ENCODE data around the gene UBE2E2.

Gene UBE2E2

GRCh38 chr3:23244324-23245041, 41.4 kb downstream of the UBE2E2 start:
- DNase-seq = no peak

- DNase-seq = no peak
Measured at GRCh38 chr3:23246651-23247050, 43.5 kb downstream of the UBE2E2 start.

GRCh38 chr3:23248594-23249131, 45.5 kb downstream of the UBE2E2 start:
- no peak for DNase-seq

- DNase-seq = no peak
Measured at GRCh38 chr3:23249961-23250360, 46.8 kb downstream of the UBE2E2 start.

GRCh38 chr3:23252122-23252521, 49.0 kb downstream of the UBE2E2 start:
- DNase-seq = no peak

GRCh38 chr3:23253214-23253613, 50.1 kb downstream of the UBE2E2 start:
- no peak for DNase-seq

GRCh38 chr3:23254282-23254681, 51.2 kb downstream of the UBE2E2 start:
- DNase-seq = no peak

- DNase-seq = no peak
Measured at GRCh38 chr3:23254835-23255234, 51.7 kb downstream of the UBE2E2 start.

GRCh38 chr3:23256741-23257435, 53.8 kb downstream of the UBE2E2 start:
- no peak for DNase-seq

GRCh38 chr3:23258110-23258509, 55.0 kb downstream of the UBE2E2 start:
- DNase-seq = no peak

- DNase-seq = no peak
Measured at GRCh38 chr3:23259515-23259914, 56.4 kb downstream of the UBE2E2 start.

GRCh38 chr3:23262766-23263165, 59.6 kb downstream of the UBE2E2 start:
- no peak for DNase-seq

- DNase-seq = no peak
Measured at GRCh38 chr3:23263796-23264195, 60.7 kb downstream of the UBE2E2 start.

- DNase-seq = no peak
Measured at GRCh38 chr3:23264413-23264812, 61.3 kb downstream of the UBE2E2 start.

- DNase-seq = no peak
Measured at GRCh38 chr3:23270423-23270822, 67.3 kb downstream of the UBE2E2 start.

GRCh38 chr3:23271876-23272741, 69.0 kb downstream of the UBE2E2 start:
- no peak for DNase-seq

- no peak for DNase-seq
Measured at GRCh38 chr3:23272820-23273219, 69.7 kb downstream of the UBE2E2 start.

- no peak for DNase-seq
Measured at GRCh38 chr3:23275061-23275460, 71.9 kb downstream of the UBE2E2 start.

- DNase-seq = no peak
Measured at GRCh38 chr3:23275814-23276213, 72.7 kb downstream of the UBE2E2 start.

- DNase-seq = no peak
Measured at GRCh38 chr3:23276913-23277658, 74.0 kb downstream of the UBE2E2 start.

- DNase-seq = no peak
Measured at GRCh38 chr3:23277688-23278087, 74.6 kb downstream of the UBE2E2 start.

- DNase-seq = no peak
Measured at GRCh38 chr3:23283625-23284024, 80.5 kb downstream of the UBE2E2 start.

- DNase-seq = no peak
Measured at GRCh38 chr3:23288286-23288685, 85.2 kb downstream of the UBE2E2 start.

Data from NCI-H2171 treated with DMSO at 0.1 percent for 48 hours (cell line).